Measurements from ENCODE around the gene VPS13D.
A peak's percentile ranks its signal among the peaks of the same experiment; 100 is the strongest.
"Not testable (repeated sequence)": the region's sequence is repeated elsewhere in the genome, so short reads cannot be mapped to it uniquely, and the experiment has no call there.

The VPS13D gene

GRCh38 chr1:12453400-12454343 is 223.8 kb downstream of the VPS13D start:
- DNase-seq: no peak

DNA sequence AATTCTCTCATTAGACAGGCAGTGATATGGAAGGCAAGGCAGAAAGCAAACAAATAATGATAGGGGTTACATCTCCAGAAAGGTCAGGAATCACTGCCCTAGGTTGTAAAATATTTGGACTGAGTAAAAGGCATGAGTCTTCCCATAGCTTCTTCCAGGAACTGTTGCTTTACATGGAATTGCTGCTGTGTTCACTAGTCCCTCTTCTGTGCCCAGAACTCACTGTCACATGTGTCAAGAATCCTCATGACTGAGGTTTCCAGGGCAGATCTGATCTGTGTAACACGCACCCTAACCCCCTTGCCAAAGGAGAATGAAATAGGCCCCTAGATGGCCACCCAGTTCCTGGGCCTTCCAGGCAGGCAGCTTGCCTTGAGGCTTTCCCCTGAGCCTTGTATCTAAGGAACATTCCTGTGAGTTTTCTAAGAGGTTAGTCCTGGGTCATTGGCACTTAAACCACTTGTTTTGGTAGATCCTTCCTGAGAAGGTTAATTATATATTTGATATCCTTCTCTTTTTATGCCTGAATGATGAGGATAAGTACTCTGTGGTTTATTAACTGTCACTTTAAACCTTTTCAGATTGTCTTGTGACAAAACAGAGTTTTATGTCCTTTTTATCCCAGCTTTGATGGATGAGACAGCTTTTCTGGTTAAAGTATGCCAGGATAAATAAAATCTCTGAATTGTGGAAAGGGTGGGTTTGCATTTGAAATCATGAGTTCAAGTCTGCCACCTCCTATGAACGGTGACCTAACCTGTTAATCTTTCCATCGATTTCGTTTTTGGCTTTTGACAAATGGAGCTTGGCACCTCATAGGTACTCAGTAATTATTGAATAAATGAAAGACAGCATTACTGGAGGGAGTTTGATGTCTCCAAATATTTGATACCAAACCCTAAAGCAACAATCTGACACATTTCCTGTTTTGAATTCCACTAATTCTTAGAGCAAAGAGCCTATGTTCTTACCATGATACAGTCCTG is 224.9 kb downstream of the VPS13D start:
- peak; percentile 32 for DNase-seq

GRCh38 chr1:12456081-12456480 is 226.3 kb downstream of the VPS13D start:
- not testable (repeated sequence) for DNase-seq

- no peak for DNase-seq
Measured at GRCh38 chr1:12456979-12457378, 227.1 kb downstream of the VPS13D start.

- DNase-seq: no peak
Measured at GRCh38 chr1:12457771-12458170, 227.9 kb downstream of the VPS13D start.

DNA sequence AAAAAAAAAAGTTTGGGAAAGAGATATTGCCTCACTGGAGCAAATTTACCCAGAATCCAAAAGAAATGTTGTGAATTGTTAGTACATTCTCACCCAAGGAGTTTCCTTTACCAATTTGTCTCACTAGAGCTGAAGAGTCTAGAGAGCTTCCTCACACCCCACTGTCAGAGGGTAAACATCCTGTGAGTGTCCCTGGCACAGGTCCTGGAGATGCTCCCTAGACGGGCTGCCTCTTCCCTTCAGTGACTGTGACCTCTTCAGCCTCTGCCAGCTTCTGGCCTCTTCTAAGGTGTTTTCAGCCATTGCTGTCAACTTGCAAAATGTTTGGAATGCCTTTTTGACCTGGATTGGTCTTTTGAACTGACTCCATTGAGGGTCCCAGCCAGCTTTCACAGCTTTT is 228.7 kb downstream of the VPS13D start:
- peak; percentile 22 for DNase-seq

- DNase-seq: no peak
Measured at GRCh38 chr1:12460121-12460520, 230.3 kb downstream of the VPS13D start.

GRCh38 chr1:12460911-12461621 is 231.2 kb downstream of the VPS13D start:
- DNase-seq: peak; percentile 18

DNA sequence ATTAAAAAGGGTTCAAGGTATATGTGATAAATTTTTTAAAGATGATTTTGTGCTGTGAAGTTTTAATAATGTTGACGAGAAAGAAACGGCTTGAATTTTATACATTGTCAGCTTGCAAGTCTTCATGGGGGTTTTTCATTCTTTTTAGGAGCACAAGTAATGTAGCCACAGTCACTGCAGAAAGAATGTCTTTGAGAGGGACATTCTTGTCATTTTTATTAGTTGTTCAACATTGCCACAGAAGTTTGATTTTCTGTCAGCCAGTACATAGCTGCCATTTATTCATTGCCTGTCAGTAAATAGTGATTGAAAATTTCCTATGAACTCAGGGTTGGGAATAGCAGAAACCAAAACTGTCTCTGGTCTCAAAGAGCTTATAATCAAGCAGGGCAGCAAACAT is 231.9 kb downstream of the VPS13D start:
- DNase-seq: no peak

DNA sequence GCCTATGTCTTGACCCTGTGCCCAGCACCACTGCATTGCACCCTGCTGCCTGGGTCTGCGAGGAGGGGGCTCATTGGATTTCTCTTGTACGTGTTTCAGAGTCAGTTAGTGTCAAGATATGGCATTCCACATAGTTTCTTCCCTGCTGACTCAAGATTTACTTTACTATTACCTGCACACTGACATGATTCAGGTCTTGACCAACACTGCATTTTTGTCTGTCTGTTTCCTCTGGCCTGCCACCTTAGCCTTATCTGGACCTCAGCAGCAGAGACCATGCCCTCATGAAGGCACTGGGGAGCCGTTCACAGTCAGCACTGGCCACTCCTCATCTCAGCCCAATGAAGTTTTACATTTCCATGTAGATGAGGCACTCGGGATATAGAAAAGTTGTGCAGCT is 232.8 kb downstream of the VPS13D start:
- no peak for DNase-seq

GRCh38 chr1:12464045-12464461 is 234.2 kb downstream of the VPS13D start:
- no peak for DNase-seq

GRCh38 chr1:12464598-12465056 is 234.8 kb downstream of the VPS13D start:
- DNase-seq: no peak

GRCh38 chr1:12465126-12465525 is 235.3 kb downstream of the VPS13D start:
- no peak for DNase-seq

GRCh38 chr1:12466816-12467215 is 237.0 kb downstream of the VPS13D start:
- no peak for DNase-seq

DNA sequence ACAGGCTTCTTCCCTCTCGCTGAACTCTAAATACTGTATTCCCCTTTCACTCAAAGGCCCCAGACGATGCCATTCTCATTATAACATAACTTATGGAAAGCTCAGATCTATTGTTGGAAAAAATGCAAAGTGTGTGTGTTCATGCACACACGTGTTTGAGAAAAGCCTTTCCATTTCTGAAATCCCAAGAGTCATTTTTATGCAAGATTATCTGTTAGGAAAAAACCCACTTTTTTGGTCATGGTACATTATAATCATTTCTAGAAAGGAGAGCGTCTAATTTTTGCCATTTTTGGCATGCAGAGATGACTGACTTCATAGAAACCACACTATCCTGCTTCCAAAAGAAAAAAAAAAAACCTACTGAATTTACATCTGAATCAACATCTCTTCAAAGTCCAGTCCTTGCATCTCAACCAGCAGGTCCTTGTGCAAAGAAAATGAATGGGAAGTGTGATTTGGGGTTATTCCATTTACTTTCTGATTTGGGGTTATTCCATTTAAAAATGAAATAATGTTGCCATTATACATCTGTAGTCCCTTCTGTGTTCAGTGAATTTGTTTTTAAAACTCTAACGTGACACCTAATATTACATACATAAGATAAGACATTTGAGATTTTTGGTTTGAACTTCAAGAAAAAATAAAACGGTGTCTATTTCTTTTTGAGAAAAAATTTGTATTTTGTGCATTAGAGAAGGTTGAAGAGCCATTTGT is 237.9 kb downstream of the VPS13D start:
- DNase-seq: no peak

DNA sequence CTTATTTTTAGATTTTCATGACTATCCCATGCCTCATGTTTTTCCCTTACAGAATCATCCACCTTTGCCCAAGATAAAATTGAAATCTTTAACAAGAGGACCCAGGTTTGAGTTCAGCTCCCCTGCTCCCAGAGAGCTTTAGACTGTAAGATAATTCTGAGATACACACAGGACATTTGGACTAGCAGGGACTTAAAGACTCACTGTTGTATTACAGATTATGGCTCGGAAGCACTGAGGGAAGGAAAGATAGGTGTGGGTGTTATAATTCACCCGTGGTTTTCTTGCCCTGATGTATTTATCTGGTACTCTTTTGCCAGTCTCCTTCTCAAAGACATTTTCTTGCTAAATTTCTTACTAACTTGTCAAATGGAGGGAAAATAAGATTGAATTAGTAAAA is 238.5 kb downstream of the VPS13D start:
- DNase-seq: no peak

- no peak for DNase-seq
Measured at GRCh38 chr1:12469493-12469892, 239.7 kb downstream of the VPS13D start.

GRCh38 chr1:12469990-12470389 is 240.2 kb downstream of the VPS13D start:
- DNase-seq: no peak

- DNase-seq: not testable (repeated sequence)
Measured at GRCh38 chr1:12470916-12471315, 241.1 kb downstream of the VPS13D start.

DNA sequence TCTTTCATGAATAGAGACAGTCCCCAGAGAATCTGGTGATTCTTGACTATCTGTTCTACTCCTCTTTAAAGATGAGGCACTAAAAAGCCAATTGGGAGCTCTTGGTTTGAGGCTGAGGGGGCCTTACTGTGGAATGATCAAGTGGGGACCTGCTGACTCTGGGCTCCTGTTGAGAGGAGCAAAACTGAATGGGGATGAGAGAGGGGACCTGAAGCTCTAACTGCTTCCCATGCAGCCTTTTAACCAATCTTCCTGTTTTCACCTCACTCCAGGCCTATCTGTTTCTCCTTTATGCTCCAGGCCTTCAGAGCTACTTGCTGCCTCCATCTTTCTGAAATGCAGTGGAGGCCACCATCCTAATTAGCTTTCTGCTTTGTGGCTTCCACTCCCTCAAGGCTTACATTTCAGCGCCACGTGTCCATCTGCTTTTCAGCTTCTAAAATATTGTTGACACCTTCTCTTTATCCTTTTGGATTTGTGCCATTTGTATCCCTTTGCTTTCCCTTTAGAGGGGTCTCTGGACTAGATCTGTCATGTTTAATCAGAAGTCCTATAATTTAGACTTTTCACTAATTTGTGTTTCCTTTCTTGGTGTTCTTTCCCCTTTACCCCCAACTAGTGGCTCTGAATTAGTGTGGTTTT is 242.4 kb downstream of the VPS13D start:
- no peak for DNase-seq

DNA sequence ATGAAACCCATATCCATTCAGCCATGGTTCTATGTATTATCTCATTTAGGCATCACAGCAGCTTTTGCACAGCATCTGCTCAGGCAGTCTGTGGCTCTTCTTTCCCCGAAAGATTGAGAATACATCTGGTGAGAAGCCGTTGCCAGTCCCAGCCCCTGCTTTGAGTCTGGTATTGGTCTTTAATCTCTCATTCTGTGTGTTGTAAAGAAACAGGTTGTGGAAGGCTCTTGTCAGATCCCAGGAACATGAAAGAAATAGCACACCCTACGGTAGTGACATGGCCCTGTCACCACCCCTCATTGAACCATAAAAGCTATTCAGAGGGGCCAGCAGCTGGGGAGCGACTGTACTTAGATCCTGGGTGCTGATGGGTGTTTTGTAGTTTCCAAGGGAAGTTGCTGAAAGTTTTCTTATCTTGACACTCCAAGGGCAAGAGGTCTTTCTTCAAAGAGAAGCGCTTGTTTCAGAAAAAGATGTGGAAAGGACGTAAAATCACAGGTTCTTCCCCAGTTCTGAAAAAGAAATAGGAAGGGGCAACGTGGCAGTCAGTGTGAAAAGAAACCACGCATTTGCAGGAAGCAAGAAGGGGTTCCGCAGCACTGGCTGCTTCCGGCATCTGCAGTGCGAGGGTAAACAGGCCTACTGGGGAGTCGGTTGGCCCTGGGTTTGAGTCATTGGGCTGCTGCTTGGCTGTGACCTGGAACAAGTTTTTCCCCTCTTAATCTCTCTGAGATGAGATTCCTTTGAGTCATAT is 243.1 kb downstream of the VPS13D start:
- no peak for DNase-seq
